BLaER1 treated with 17β-estradiol and CSF1 and Interleukin-3, amounts not matched to agents 10 nM and 100 nM (cell line): ENCODE data around the gene SCFD2.
"Not testable (repeated sequence)": the region's sequence is repeated elsewhere in the genome, so short reads cannot be mapped to it uniquely, and the experiment has no call there.

Experiments used
- H3K27ac ChIP-seq, 11 experiments: shearing (Covaris generic); formaldehyde crosslinking; 2 replicates each; pipeline ENCODE4 v1.8.1; 2022
- H3K27me3 ChIP-seq, 11 experiments: shearing (Covaris generic); formaldehyde crosslinking; 2 replicates each; pipeline ENCODE4 v1.8.1; 2022
- H3K36me3 ChIP-seq, 11 experiments: shearing (Covaris generic); formaldehyde crosslinking; 2 replicates each; pipeline ENCODE4 v1.8.1; 2022
- H3K4me1 ChIP-seq, 10 experiments: shearing (Covaris generic); formaldehyde crosslinking; 2 replicates each; pipeline ENCODE4 v1.8.1; 2022
- H3K4me2 ChIP-seq, 11 experiments: shearing (Covaris generic); formaldehyde crosslinking; 2 replicates each; pipeline ENCODE4 v1.8.1; 2022
- H3K4me3 ChIP-seq, 10 experiments: shearing (Covaris generic); formaldehyde crosslinking; 2 replicates each; pipeline ENCODE4 v1.8.1; 2022
- H3K9ac ChIP-seq, 11 experiments: shearing (Covaris generic); formaldehyde crosslinking; 2 replicates each; pipeline ENCODE4 v1.8.1; 2022
- H3K9me3 ChIP-seq, 11 experiments: shearing (Covaris generic); formaldehyde crosslinking; replicated peaks in 1 of 11; 2 replicates each; pipeline ENCODE4 v1.8.1; 2022
- H4K20me1 ChIP-seq, 11 experiments: shearing (Covaris generic); formaldehyde crosslinking; 2 replicates each; pipeline ENCODE4 v1.8.1; 2022
- Cebpa-rat ChIP-seq, 11 experiments: shearing (Covaris generic); IDR thresholded peaks; 2 replicates each; pipeline ENCODE4 v1.8.1; 2022

Gene SCFD2

DNA sequence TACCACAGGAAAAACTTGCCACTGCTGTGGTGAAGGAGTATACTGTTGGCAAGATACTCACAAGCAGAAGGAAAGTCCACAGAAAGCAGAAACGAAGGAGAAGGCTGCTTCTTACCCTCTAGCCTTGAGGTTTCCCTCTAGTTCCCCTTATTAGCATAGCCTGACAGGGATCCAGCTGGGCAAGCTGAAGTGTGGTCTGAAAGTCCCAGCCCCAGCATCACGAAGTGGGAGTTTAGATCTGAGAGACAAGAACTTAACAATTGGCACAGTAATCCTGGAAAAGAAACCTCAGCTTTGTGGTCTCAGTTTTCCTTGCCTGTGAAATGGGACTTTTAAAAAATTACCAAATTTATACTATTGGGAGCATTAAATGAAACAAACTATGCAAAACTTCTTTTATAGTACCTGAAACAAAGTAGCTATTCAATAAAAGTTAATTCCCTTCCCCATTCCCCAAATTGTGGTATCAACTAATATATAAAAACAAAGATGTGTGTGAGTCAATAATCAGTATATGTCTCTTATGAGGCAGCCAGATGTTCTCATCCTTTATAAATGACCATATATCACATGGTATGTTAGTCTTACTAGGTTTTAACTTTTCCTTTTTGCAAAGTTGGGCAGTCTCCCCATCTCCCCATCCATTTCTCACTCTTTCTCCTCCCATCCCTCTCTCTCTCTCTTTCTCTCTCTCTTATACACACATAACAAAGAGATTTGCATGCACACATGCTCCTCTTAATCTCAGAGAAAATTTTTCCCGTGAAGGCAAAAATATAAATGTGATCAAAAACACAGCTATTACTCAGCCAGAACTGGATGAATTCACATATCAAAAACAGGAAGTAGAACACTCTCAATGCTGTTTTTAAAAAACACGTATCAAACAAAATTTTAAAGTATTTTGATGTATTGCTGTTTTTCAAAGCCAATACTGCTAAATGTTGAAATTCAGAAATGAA is 57.8 kb downstream of the SCFD2 start:
- Histone ChIP-seq H3K9ac (no peak overlapping the region), H3K27me3 (no peaks in the 10 kb centered on the region), H3K9me3 (peaks cover 7 to 23% (median 13%) of the 10 kb centered on the region in 11 experiments; a peak in 19 of 22 replicates), H3K4me2 (peak overlapping the region in 3 of 11 experiments; percentile 32 to 58 (median 47); a peak in 6 of 22 replicates), H3K36me3 (peaks cover 7 to 65% (median 42%) of the 10 kb centered on the region in 11 experiments), H4K20me1 (peaks cover 0 to 18% (median 0%) of the 10 kb centered on the region in 11 experiments; a peak in 2 of 22 replicates), H3K27ac (peak overlapping the region in 2 of 11 experiments; percentile 14 to 23; a peak in 2 of 22 replicates), H3K4me3 (no peak overlapping the region), H3K4me1 (peaks cover 0 to 33% (median 1%) of the 10 kb centered on the region in 10 experiments; a peak in 8 of 20 replicates)
- no peak for TF ChIP-seq Cebpa-rat (IDR thresholded peaks at IDR 0.05)

DNA sequence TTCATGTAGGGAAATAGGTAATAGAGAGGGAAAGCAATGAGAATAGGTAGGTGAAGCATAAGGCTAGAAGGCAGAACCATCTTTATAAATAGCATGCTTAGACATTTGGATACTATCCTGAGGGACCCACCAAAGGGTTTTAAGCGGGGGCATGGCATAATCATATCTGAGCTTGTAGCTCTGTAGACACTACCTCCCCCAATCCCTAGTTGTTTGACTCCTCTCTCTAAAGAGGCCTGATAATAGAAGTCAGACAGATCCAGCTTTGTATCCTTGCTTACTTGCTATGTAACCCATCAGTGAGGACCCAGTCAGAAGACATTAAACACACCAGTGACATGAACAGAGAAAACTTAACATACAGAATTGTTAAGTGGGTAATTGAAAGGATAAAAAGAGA is 58.7 kb downstream of the SCFD2 start:
- Histone ChIP-seq H3K9ac (no peak overlapping the region), H4K20me1 (peaks cover 0 to 18% (median 0%) of the 10 kb centered on the region in 11 experiments; a peak in 2 of 22 replicates), H3K4me3 (no peak overlapping the region), H3K9me3 (peaks cover 10 to 24% (median 13%) of the 10 kb centered on the region in 11 experiments; a peak in 19 of 22 replicates), H3K4me2 (peak overlapping the region in 3 of 11 experiments; percentile 16 to 58 (median 47); a peak in 3 of 22 replicates), H3K36me3 (peaks cover 7 to 60% (median 37%) of the 10 kb centered on the region in 11 experiments), H3K4me1 (peaks cover 0 to 33% (median 1%) of the 10 kb centered on the region in 10 experiments; a peak in 8 of 20 replicates), H3K27me3 (no peaks in the 10 kb centered on the region), H3K27ac (0 out of 22 replicates have a peak overlapping the region, but pooled peaks of 1 of the 11 experiments have one; percentile 23)
- no peak for TF ChIP-seq Cebpa-rat (IDR thresholded peaks at IDR 0.05)

DNA sequence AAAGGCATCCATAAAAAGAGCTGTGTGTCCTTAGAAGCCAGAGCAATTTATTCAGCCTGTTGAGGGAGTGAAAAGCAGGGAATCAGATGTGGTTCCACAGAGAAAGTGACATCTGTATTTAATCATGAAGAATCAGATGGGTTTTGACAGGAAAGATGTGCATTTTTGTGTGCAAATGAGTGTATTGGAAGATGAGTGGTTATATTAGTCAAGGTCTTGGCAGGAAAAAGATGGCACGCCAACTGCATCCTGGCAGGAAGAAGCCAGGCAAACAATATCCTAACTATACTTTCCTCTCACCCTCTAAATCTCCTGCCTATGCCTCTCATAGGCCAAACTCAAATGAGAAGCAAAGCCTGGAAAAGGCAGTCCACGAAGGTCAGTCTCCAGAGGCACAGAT is 59.1 kb downstream of the SCFD2 start:
- H4K20me1 ChIP-seq, result peaks cover 0 to 18% (median 0%) of the 10 kb centered on the region in 11 experiments; a peak in 2 of 22 replicates
- no peaks in the 10 kb centered on the region for H3K27me3 ChIP-seq
- H3K4me2 ChIP-seq, result no peak overlapping the region; a peak in 1 of 22 replicates
- no peak overlapping the region for H3K27ac ChIP-seq
- H3K36me3 ChIP-seq, result peaks cover 7 to 55% (median 33%) of the 10 kb centered on the region in 11 experiments
- H3K9ac ChIP-seq, result no peak overlapping the region
- peaks cover 10 to 24% (median 13%) of the 10 kb centered on the region in 11 experiments; a peak in 19 of 22 replicates for H3K9me3 ChIP-seq
- H3K4me3 ChIP-seq, result no peak overlapping the region
- peaks cover 0 to 33% (median 1%) of the 10 kb centered on the region in 10 experiments; a peak in 8 of 20 replicates for H3K4me1 ChIP-seq
- TF ChIP-seq Cebpa-rat (IDR thresholded peaks at IDR 0.05), result no peak

DNA sequence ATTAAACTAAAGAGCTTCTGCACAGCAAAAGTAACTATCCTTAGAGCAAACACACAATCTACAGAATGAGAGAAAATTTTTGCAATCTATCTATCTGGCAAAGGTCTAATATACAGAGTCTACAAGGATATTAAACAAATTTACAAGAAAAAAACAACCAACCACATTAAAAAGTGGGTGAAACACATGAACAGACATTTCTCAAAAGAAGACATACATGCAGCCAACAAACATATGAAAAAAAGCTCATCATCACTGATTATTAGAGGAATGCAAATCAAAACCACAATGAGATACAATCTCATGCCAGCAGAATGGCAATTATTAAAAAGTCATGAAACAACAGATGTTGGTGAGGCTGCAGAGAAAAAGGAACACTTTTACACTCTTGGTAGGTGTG is 73.7 kb downstream of the SCFD2 start:
- not testable (repeated sequence) for H4K20me1 ChIP-seq
- H3K36me3 ChIP-seq, result peaks cover 0 to 15% (median 10%) of the 10 kb centered on the region in 11 experiments; a peak in 16 of 22 replicates
- peaks cover 60 to 99% (median 80%) of the 10 kb centered on the region in 11 experiments for H3K9me3 ChIP-seq

DNA sequence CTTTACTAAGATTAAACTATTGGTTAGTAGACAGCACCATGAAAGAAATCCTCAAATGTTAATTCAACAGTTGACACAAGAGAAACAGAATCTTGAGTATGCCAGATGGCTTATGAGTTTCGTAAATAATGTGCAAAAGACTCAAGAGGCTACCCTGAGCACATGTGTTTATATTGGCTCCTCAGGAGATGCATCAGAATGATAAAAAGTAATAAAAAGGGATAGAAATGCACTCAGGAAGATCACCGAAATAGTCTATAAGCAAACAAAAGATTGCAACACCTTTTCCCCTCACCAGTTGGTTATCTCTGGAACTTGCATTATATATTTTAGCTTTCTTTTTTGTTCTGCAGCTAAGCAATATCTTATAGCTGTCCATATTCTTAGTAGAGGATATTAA is 84.4 kb downstream of the SCFD2 start:
- no peak for TF ChIP-seq Cebpa-rat (IDR thresholded peaks at IDR 0.05)
- Histone ChIP-seq H3K9me3 (peaks cover 19 to 34% (median 23%) of the 10 kb centered on the region in 11 experiments), H3K9ac (no peak overlapping the region), H4K20me1 (peaks cover 0 to 19% (median 0%) of the 10 kb centered on the region in 11 experiments; a peak in 7 of 22 replicates), H3K27ac (no peak overlapping the region), H3K4me2 (no peak overlapping the region), H3K36me3 (peaks cover 13 to 31% (median 20%) of the 10 kb centered on the region in 11 experiments; a peak in 20 of 22 replicates), H3K4me1 (peaks cover 0 to 9% (median 2%) of the 10 kb centered on the region in 10 experiments; a peak in 7 of 20 replicates), H3K4me3 (no peak overlapping the region), H3K27me3 (no peaks in the 10 kb centered on the region)

More for the DNA sequence above, 73.7 kb downstream of the SCFD2 start:
- H3K4me3 ChIP-seq, H3K9ac ChIP-seq, H3K4me2 ChIP-seq, H3K4me1 ChIP-seq, H3K27ac ChIP-seq, H3K27me3 ChIP-seq: not testable (repeated sequence)

DNA sequence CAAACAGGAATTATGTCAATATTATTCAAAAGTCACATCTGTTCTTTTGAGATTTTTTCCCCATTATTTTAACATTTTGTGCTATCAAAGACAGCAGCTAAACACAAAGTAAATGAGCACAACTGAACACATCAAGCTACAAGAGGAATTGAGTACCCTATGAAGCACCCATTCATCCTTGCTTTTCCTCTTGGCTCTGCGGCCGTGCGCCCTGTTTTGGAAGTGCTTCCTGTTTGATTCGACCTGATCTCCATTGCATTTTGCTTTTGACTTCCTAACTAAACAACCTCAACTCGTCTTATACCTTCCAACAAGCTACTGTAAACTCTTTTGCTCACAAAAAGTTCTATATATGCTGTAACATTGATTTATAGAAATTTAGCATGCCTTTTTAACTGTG is 85.0 kb downstream of the SCFD2 start:
- H3K4me3 ChIP-seq, result no peak overlapping the region
- no peak for TF ChIP-seq Cebpa-rat (IDR thresholded peaks at IDR 0.05)
- no peak overlapping the region for H3K4me2 ChIP-seq
- no peak overlapping the region for H3K27ac ChIP-seq
- H3K4me1 ChIP-seq, result peaks cover 0 to 9% (median 2%) of the 10 kb centered on the region in 10 experiments; a peak in 7 of 20 replicates
- no peak overlapping the region for H3K9ac ChIP-seq
- H3K9me3 ChIP-seq, result peaks cover 19 to 32% (median 23%) of the 10 kb centered on the region in 11 experiments
- peaks cover 0 to 13% (median 0%) of the 10 kb centered on the region in 11 experiments; a peak in 6 of 22 replicates for H4K20me1 ChIP-seq
- H3K36me3 ChIP-seq, result peaks cover 13 to 32% (median 20%) of the 10 kb centered on the region in 11 experiments; a peak in 20 of 22 replicates
- H3K27me3 ChIP-seq, result no peaks in the 10 kb centered on the region

DNA sequence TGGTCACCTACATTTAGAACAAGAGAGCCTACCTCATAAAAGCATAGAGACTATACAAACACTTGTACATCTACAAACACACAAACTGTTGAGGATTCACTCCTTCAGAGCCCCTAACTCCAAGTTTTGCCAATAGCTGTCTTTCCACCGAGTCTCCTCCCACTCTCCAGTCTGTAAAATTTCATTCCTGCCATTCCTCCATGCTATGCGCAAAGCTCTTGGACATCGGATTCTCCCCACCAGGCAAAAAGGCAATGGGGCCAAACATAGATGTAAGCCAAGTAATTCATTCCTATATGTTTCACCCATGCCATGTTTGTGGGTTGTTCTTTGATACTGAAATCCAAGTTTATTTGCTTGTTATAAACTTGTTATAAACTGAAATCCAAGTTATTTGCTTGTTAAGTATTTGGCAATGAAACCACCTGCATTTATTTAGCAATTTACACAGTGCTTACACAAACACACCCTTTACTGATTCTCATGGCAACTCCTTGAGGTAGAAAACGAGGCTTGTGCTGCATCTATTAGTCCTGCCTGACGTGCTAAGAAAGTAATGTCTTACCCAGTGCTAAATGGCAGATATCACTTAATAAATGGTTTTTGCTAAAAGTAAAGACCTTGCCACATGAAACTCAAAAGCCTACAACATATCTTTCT is 91.1 kb downstream of the SCFD2 start:
- Histone ChIP-seq H3K4me2 (no peak overlapping the region), H3K9ac (no peak overlapping the region), H4K20me1 (no peaks in the 10 kb centered on the region), H3K27me3 (no peaks in the 10 kb centered on the region), H3K4me3 (no peak overlapping the region), H3K27ac (no peak overlapping the region), H3K9me3 (peaks cover 11 to 24% (median 16%) of the 10 kb centered on the region in 11 experiments), H3K36me3 (peaks cover 12 to 32% (median 18%) of the 10 kb centered on the region in 11 experiments; a peak in 20 of 22 replicates), H3K4me1 (no peaks in the 10 kb centered on the region)
- no peak for TF ChIP-seq Cebpa-rat (IDR thresholded peaks at IDR 0.05)

DNA sequence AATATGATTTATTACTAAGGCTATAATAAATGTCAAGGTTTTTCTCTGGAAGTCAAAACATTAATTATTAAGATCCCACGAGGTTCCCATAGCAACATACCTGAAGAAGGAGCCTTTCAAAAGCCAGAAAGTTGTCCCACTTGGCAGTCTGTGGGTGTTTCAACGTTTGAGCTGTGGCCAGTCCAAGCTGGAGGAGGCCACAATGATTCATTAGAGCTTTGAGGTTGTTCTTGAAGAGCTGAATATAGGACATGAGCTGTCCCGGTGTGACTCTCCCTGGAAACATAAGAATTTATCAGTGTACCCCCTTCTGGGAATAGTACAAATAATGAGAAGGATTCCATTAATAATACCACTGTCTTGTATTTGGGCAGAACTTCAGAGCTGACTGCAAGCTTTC is 92.1 kb downstream of the SCFD2 start:
- Histone ChIP-seq H4K20me1 (no peaks in the 10 kb centered on the region), H3K27me3 (no peaks in the 10 kb centered on the region), H3K9me3 (peaks cover 5 to 18% (median 10%) of the 10 kb centered on the region in 11 experiments; a peak in 14 of 22 replicates), H3K9ac (no peak overlapping the region), H3K36me3 (peaks cover 15 to 38% (median 22%) of the 10 kb centered on the region in 11 experiments; a peak in 21 of 22 replicates), H3K4me1 (no peaks in the 10 kb centered on the region), H3K27ac (no peak overlapping the region), H3K4me3 (no peak overlapping the region), H3K4me2 (no peak overlapping the region)
- TF ChIP-seq Cebpa-rat (IDR thresholded peaks at IDR 0.05), result no peak
